Adipose tissue (tissue), 3 donors: ENCODE data around the gene C4A. TPM values are rescaled to one million over a fixed set of nuclear protein-coding genes. Genes with fewer than 3 reads are reported as not detected.

ENCODE experiments used
- H3K27ac ChIP-seq: one replicate; pipeline ENCODE4 v1.5.1; 2013; ENCODE audit warnings: low read depth, low read length
- WGBS, 3 donors: extraction: QIAGEN DNeasy Blood & Tissue Kit; methylation state at CpG; one replicate each; pipeline ENCODE4 v1.1.7; 2013; 5-methylcytosine and 5-hydroxymethylcytosine counted together
- polyA plus RNA-seq, 3 donors: library from polyadenylated mRNA; stranded (reverse); fragments of 200-250 nt; gene quantifications; one replicate each; pipeline ENCODE4 v1.2.3, GENCODE V29; 2013
- donor health status: healthy with polysubstance abuse.
- donor health status: Bipolar disorder and iron deficiency.
- donor health status: healthy.

C4A gene
- polyA plus RNA-seq, 3 donors: 20.8 to 180 (median 112) TPM

DNA sequence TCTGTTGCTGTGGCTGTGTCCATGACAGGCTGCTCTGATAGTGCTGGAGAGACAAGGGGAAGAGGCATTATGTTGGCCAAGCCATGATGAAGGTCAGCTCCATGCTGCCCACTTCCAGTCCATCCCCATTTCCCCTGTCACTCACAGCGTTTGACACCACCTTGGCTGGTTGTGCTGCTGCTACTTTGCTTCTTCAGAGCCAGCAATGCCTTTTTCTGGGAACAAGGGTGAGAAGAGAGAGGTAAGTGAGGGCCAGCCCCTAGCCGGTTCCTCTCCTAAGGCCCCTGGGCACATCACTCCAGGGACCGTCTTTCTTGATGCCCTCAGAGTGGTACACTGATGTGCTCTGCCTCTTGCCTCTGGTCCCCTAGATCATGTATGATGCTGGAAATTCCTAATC is 25.1 kb upstream of the C4A start:
- 64 to 99% (median 65%) methylated on average over 3 of the region's 3 CpGs for WGBS, 3 donors
- no peak overlapping the region for H3K27ac ChIP-seq

DNA sequence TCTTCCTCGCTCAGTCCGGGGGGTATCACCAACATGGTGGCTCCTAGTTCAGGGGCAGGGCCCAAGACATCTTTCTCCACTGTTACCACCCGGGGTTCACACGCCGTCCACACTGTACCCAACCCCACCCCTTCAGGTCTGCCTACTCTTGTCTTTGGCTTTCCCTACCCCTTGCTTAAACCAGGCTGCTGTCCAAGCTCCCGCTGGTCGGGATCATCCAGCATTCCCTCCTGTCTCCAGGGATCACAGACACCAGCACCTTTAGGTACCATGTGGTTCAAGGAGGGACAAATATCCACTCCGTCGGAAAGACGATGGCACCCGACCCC is 23.5 kb upstream of the C4A start:
- H3K27ac ChIP-seq: peak overlapping the region; percentile 28
- WGBS, 3 donors: 8 to 13% (median 10%) methylated on average over 11 of the region's 11 CpGs

DNA sequence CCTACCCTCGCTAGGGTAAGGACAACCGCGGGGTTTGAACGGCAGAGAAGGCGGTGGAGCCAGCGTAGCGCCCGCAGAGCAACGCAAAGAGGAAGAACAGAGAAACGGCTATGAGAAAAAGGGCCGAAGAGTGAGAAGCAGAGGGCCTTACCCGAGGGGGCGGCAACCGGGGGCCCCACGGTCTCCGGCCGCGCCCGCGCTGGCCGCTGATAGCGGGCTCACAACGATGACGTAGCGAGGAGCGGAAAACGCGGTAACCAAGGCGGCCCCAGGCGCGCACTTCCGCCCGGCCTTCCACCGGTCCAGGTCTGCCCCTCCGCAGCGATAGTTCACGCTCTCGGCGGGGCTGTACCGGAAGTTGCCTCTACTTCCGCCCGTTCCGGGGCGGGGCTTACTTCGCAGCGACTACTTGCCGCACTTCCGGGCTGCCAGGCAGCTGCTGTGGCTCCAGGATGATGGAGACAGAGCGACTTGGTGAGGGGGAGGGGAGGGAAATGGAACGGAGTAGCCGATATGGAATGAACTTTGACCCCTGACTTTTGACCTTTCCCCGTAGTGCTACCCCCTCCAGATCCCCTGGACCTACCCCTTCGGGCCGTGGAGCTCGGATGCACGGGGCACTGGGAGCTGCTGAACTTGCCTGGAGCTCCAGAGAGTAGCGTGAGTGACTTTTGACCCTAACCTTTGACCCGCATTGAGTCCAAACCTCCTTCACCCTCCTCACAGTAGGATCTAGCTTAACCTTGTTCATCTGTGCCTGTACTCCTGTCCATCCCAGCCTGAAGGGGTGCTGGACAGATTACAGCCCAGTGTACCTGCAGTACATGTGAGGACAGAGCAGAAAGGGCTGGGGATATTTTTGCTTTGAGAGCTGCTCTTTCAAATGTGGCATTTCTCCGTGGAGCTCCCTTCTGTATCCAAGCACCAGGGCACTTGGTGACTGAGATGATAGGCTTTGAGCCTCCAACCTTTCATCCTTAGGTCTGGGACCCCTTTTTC is 22.8 kb upstream of the C4A start, which contains the start of the genes NELFE and SKIC2:
NELFE (minus strand) TSS at position 231 of the 999 bp plus-strand sequence. CDS start 525 bp downstream, outside the sequence.
SKIC2 (plus strand) TSS at position 435 of the 999 bp plus-strand sequence; CDS start at position 453, 18 bp downstream.
- 0 to 1% (median 0%) methylated on average over 56 to 59 of the region's 59 CpGs for WGBS, 3 donors
- peak within 1 kb of the TSS; percentile 28 for H3K27ac ChIP-seq

DNA sequence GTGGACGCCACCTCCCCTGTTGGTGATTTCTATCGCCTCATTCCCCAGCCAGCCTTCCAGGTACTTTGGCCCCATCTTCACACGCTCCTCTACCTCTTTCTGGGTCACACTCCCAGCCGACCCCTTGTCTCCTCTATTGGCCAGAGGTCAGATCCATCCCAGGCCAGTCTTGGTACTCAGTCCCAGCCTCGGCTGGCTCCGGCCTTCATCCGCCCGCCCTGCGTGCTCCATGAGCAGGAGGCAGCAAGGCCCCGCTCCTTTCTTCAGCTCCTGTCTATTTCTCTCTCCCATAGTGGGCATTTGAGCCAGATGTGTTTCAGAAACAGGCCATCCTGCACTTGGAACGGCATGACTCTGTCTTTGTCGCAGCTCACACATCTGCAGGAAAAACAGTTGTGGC is 20.2 kb upstream of the C4A start:
- no peak overlapping the region for H3K27ac ChIP-seq
- 95 to 96% (median 95%) methylated on average over 12 of the region's 12 CpGs for WGBS, 3 donors

DNA sequence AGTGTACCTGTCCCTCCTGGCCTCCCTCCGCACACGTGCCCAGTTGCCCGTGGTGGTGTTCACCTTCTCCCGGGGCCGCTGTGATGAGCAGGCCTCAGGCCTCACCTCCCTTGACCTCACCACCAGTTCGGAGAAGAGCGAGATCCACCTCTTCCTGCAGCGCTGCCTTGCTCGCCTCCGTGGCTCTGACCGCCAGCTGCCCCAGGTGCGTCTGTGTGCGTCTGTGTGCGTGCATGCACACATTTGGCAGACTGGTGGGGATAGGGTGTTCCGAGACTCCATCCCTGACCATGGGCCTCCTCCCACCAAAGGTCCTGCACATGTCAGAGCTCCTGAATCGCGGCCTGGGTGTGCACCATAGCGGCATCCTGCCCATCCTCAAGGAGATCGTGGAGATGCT is 17.9 kb upstream of the C4A start:
- 96 to 97% (median 96%) methylated on average over 19 of the region's 19 CpGs for WGBS, 3 donors
- H3K27ac ChIP-seq: no peak overlapping the region

DNA sequence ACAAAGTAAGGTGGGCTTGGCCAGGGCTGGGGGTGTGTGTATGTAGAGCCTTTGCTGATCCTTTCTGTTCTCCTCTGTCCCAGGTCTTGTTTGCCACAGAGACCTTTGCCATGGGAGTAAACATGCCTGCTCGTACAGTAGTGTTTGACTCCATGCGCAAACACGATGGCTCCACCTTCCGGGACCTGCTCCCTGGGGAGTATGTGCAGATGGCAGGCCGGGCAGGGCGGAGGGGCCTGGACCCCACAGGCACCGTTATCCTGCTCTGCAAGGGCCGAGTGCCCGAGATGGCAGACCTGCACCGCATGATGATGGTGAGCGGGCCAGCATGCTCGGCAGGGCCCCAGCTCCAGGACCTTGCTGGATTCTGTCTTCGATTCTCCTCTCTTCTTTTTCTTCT is 16.2 kb upstream of the C4A start:
- 88 to 91% (median 89%) methylated on average over 13 of the region's 13 CpGs for WGBS, 3 donors
- no peak overlapping the region for H3K27ac ChIP-seq

DNA sequence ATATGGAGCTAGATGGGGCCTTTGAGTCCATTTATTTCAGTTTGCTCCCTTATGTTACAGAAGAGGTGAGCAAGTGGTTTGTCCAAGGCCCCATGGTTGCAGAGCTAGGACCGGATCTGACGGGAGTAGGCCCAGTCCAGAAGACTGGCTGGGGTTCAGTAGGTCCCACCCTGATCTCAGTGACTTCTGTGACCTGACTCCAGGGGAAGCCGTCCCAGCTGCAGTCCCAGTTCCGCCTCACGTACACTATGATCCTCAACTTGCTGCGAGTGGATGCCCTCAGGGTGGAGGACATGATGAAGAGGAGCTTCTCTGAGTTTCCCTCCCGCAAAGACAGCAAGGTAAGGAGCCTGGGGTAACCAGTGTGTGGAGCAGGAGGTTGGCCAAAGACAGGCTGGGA is 15.4 kb upstream of the C4A start:
- 83 to 89% (median 87%) methylated on average over 7 of the region's 7 CpGs for WGBS, 3 donors
- no peak overlapping the region for H3K27ac ChIP-seq

DNA sequence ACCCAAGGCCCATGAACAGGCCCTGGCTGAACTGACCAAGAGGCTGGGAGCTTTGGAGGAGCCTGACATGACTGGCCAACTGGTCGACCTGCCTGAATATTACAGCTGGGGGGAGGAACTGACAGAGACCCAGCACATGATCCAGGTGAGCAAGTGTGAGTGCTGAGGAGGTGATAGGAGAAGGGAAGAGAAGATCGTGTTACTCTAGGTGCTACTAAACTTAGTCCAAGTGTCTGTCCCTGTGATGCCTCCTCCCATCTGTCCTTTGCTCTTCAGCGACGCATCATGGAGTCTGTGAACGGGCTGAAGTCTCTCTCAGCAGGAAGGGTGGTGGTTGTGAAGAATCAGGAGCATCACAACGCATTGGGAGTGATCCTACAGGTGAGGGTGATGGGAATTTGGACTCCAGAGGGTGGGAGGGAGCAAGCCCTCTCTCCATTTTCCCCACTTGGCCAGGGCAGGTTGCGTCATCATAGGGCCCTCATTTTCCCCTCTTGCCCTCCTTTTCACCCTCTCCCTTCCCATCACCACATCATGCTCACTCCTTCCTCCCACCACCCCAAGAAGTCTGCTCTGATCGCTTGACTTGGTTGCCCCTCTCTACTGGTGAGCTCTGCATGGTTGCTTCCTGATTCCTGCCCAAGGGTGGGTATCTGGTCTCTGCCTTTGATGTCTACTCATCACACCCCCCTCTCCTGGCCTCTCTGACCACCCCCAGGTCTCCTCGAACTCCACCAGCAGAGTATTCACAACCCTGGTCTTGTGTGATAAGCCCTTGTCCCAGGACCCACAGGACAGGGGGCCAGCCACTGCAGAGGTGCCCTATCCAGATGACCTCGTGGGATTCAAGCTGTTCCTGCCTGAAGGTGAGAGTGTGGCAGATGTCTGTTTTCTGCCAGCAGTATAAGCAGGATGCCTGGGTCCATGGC is 14.6 kb upstream of the C4A start:
- 85 to 89% (median 86%) methylated on average over 10 of the region's 10 CpGs for WGBS, 3 donors
- no peak overlapping the region for H3K27ac ChIP-seq

DNA sequence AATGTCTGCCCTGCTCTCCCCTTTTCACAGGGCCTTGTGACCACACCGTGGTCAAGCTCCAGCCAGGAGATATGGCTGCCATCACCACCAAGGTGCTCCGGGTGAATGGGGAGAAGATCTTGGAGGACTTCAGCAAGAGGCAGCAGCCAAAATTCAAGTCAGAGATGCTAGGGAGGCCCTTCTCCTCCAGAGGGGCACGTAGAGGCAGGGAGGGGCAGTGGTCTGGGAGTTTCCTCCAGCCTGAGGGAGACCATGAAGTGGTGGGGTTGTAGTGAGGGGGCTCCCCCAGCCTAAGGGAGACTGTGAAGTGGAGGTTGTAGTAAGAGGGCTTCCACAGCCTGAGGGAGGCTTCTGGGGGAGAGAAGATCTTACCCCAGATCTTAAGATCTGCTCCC is 13.9 kb upstream of the C4A start:
- H3K27ac ChIP-seq: no peak overlapping the region
- WGBS, 3 donors: 80 to 87% (median 82%) methylated on average over 3 of the region's 3 CpGs

DNA sequence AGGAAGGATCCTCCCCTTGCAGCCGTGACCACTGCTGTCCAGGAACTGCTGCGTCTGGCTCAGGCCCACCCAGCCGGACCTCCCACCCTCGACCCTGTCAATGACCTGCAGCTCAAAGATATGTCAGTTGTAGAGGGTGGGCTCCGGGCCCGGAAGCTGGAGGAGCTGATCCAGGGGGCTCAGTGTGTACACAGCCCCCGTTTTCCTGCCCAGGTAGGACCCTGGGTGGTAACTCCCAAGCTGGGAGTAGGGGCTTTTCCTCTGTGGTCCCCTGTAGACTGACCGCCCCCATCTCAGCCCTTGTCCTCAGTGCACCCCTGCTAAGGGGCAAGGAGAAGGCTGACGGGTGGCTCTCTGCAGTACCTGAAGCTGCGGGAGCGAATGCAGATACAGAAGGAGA is 13.5 kb upstream of the C4A start:
- H3K27ac ChIP-seq: no peak overlapping the region
- 85 to 90% (median 85%) methylated on average over 11 of the region's 11 CpGs for WGBS, 3 donors

DNA sequence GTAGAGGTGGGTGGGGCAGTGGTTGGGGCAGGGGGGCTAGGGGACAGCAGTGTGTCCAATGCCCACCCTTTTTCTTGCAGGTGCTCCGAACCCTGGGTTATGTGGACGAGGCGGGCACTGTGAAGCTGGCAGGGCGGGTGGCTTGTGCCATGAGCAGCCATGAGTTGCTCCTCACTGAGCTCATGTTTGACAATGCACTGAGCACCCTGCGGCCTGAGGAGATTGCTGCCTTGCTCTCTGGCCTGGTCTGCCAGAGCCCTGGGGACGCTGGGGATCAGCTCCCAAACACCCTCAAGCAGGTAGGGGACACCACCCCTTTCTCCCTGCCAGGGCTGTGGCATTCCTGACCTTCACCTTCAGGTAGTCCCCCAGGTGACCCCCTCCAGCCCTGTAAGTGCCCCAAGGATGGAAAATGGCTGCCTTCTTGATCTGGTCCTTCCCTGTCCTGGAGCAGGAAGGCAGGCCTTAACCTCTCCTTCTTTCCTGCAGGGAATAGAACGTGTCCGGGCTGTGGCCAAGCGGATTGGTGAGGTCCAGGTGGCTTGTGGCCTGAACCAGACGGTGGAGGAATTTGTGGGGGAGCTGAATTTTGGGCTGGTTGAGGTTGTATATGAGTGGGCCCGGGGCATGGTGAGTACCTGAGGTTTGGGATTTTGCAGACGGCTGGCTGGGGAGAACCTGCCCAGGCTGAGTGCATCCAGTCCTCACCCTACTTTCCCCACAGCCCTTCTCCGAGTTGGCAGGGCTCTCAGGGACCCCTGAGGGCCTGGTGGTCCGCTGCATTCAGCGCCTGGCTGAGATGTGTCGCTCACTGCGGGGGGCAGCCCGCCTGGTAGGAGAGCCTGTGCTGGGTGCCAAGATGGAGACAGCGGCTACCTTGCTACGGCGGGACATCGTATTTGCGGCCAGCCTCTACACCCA is 12.8 kb upstream of the C4A start:
- 83 to 88% (median 87%) methylated on average over 23 of the region's 23 CpGs for WGBS, 3 donors

DNA sequence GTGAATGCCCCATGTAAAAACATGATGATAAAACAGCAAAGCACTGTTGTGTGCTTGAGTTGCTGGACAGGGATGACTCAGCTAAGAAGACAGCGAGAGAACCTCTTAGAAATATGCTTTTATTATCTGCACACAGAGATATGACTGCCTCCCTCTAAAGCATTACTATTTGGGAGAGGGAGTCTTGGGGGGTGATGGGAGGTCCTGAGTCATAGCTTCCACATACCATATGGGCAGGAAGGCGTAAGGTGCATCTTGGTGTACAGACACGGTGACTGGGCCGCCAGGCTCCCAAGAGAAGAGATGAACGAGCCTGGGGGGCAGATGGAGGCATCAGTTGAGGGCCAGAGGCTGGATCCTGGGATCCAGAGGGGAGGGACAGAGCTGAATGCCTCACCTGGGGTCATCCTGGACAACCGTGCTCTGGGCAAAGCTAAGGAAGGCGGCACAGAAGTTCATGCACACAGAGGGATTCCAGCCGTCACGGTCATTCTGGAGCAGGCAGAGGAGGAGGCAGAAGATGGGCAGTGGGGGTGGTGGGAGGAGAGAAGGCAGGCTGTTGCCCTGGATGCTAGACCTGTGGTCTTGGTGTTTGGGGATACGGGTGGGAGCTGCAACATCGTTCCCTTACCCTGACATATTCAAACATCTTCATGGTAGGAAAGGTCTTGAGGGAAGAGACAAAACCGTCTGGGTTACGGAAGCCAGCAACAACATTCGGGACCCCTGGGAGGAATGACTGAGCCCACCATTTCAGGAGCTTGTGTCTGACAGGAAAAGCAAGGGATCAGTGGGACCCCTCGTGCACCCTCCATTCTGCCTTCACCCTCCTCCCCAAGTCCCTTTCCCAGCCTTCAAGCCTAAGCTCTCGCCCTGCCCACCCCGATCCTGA is 11.9 kb upstream of the C4A start:
- WGBS, 3 donors: 74 to 77% (median 75%) methylated on average over 17 of the region's 17 CpGs
- no peak overlapping the region for H3K27ac ChIP-seq

More for the DNA sequence above, 12.8 kb upstream of the C4A start:
- no peak overlapping the region for H3K27ac ChIP-seq

DNA sequence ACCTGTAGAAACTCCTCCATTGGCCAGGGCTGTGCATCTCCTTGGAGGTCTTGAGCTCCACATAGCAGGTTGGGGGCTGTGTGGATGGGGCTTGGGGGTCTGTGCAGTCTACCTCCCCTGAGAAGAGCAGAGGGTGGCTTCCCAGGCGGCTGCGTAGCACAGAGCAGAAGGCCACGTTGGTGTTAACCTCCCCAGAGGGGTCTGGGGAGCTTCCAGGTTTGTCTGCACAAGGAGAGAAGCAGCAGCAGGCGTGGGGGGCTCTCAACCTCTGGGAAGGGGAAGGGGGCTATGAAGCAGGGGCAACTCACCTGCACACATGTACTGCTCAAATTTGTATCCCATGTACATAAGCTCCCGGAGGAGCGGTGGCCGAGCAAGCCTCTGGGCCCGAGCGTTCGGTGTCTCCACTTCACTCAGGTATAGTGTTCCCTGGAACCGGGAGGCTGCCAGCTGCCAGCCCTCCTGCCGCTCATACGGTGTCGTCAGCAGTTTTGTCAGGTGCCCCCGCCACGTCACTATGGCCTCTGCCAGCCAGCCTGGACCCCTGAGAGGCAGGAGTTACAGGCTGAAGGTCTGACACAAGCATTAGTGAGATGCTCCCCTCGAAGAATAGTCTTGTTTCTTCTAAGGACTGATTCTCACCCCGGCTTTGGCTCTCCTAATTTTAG is 11.1 kb upstream of the C4A start:
- 59 to 81% (median 76%) methylated on average over 18 of the region's 18 CpGs for WGBS, 3 donors
- H3K27ac ChIP-seq: no peak overlapping the region

DNA sequence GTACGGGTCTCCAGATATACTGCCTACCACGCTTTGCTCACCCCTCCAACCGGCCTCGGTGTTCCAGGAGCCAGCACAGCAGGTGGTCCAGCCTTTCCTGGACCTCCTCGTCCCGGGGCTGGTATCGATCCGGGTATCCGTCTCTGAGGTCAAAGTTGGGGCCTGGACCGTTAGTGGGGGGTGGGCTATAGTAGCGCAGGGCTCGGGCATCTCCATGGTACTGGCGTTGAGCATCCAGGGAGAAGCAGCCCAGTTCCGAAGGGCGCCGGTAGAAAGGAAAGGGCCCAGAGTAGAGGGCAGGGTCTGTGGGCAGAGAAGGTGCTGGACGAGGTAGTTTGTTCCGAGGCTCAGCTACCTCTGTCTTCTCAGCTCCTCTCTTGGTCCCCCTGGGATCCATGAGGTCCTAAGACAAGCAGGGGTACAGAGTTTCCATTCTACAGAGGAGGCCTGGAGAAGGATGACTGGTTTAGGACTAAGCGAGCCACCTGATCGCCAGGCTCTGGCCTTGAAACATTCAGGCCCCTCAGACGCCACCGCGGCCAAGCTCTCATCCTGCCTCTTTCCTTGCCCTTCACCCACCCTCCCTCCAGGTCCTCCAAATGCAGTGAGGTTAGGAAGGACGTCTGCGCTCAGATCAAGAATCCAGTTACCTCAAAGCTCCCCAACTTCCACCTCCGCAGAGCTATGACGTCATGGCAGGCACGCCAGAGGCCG is 10.4 kb upstream of the C4A start:
- 17 to 25% (median 22%) methylated on average over 29 of the region's 29 CpGs for WGBS, 3 donors
- H3K27ac ChIP-seq: peak overlapping the region; percentile 85

DNA sequence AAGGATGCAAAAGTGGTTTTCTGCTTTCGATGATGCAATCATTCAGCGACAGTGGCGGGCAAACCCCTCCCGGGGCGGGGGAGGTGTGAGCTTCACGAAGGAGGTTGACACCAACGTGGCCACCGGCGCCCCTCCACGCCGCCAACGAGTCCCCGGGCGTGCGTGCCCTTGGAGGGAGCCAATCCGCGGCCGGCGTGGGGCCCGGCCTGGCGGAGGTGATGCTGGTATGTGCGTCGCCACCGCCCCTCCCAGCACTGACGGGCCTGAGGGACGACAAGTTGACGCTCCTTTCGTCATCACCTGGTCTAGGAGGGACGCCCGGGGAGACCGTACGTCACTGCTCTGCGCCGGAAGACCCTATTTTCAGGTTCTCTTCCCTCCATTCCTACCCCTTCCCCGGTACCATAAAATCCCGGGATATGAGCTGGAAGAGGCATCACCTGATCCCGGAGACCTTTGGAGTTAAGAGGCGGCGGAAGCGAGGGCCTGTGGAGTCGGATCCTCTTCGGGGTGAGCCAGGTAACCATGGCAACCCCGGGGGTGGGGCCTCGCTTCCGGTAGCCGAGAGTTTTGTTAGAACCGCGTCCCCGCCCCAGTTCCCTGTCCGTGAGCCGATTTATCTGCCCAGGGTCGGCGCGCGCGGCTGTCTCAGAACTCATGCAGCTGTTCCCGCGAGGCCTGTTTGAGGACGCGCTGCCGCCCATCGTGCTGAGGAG is 9.7 kb upstream of the C4A start, which contains the start of gene DXO:
DXO (minus strand) TSS at position 146 of the 716 bp plus-strand sequence. CDS start 463 bp downstream, outside the sequence.
- WGBS, 3 donors: 0 to 1% (median 0%) methylated on average over 61 to 62 of the region's 62 CpGs
- H3K27ac ChIP-seq: peak within 1 kb of the TSS; percentile 85
